Right lobe of liver (tissue), 6 donors: ENCODE measurements around the gene NPAS4. TPM values are rescaled to one million over a fixed set of nuclear protein-coding genes. Genes with fewer than 3 reads are reported as not detected.

ENCODE experiments used
- ATAC-seq, 4 donors: fragments of 200-7000 bp; cut with Tn5 transposase; one replicate each; pipeline ENCODE4 v1.9.1; 2020; ENCODE audit warnings: mild to moderate bottlenecking in 4 of 4, moderate library complexity in 4 of 4
- DNase-seq, 3 donors: peaks; one replicate each; pipeline ENCODE4 v3.0.0-alpha.2; 2020
- H3K27ac ChIP-seq, 3 donors: fragments of 200-600 bp; one replicate each; pipeline ENCODE4 v1.8.0; 2022
- H3K27me3 ChIP-seq, 2 donors: fragments of 200-600 bp; one replicate each; pipeline ENCODE4 v1.8.0; 2022
- H3K36me3 ChIP-seq, 4 donors: fragments of 200-600 bp; sonication (generic) in 1 of 4; one replicate each; pipeline versions ENCODE4 v1.5.1 to v1.8.0; 2017 to 2022; ENCODE audit warnings: control low read depth in 1 of 4
- H3K4me1 ChIP-seq, 4 donors: fragments of 200-600 bp; sonication (generic) in 1 of 4; one replicate each; pipeline versions ENCODE4 v1.5.1 to v1.8.0; 2017 to 2022; ENCODE audit warnings: control low read depth in 1 of 4
- H3K4me3 ChIP-seq, 3 donors: fragments of 200-600 bp; one replicate each; pipeline ENCODE4 v1.8.0; 2022
- H3K9me3 ChIP-seq, 4 donors: fragments of 200-600 bp; sonication (generic) in 1 of 4; one replicate each; pipeline versions ENCODE4 v1.5.1 to v1.8.0; 2017 to 2022; ENCODE audit warnings: control low read depth in 1 of 4
- POLR2A ChIP-seq: fragments of 450-650 bp; IDR thresholded peaks from one replicate; pipeline ENCODE4 v1.6.1; 2017; ENCODE audit warnings: antibody characterized with exemption, mild to moderate bottlenecking
- WGBS: methylation state at CpG from one replicate; pipeline ENCODE4 v1.1.6; 2018; ENCODE audit warnings: low coverage, low lambda C conversion rate; ENCODE audit not compliant: insufficient coverage; ENCODE audit errors: missing lambda C conversion rate; 5-methylcytosine and 5-hydroxymethylcytosine counted together
- intact Hi-C, 2 donors: fragments of 100-400 bp; cut with DNase I; formaldehyde crosslinking; loops; one replicate each; pipeline versions ENCODE4 v1.11.2 to v1.14.1; 2022
- total RNA-seq, 6 experiments: library from RNA; depleted of rRNA in 2 of 6; stranded (reverse); fragments of >200 nt in 2 of 6; fragmentation: NEBNext Ultra II Directional in 3 of 6; extraction: Animal tissue kit (Norgen Biotek cat#: 25700) in 3 of 6; gene quantifications; one replicate each; pipeline versions ENCODE4 v1.1.0 to v1.2.4, GENCODE V29; 2016 to 2023
- TF ChIP-seq, protein P1 (sequence below), 4 donors: fragments of 200-600 bp in 3 of 4; fragments of 450-650 bp in 1 of 4; IDR thresholded peaks; one replicate each; pipeline versions ENCODE4 v1.5.1 to v1.8.0; 2016 to 2022; ENCODE audit warnings: antibody characterized with exemption in 4 of 4, mild to moderate bottlenecking in 2 of 4
- donor health status: DM: no; HTN: yes; CAD: no.
- donor health status: DM: no; HTN: no; CAD: no.
- donor health status: DM: no; HTN: no; CAD: no.
- donor health status: DM: no; HTN: yes; CAD: no.
- donor health status: DM: no; HTN: yes; CAD: no.

NPAS4 gene
- total RNA-seq, 6 experiments from 2014 or later = not detected

DNA sequence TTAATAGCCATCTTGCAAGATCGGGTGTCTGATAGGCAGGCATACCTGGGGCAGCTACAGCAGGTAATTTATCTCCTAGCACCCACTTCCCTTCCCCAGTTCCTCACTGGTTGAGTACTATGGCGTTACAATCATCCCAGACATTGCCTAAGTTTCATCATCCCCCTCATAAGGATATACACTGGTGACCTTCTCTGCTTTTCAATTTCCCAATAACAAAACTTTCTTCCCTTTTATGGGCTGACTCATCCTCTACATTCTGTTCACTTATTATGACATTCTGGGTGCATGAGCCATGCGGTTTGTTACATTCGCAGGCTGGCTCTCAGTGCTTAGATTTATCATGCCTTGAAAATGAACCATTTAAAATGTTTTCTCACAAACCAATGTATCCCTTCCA, 22.8 kb downstream of the NPAS4 start:
- no peak for ATAC-seq
- 38% methylated on average over 3 of the region's 4 CpGs for WGBS
- intact Hi-C loops = no loop called here

GRCh38 chr11:66447012-66447411, 26.2 kb downstream of the NPAS4 start:
- intact Hi-C loops = no loop called here
- DNase-seq (no peak), ATAC-seq (no peak)

More for the DNA sequence above, 22.8 kb downstream of the NPAS4 start:
- H3K9me3 ChIP-seq = no peaks in the 10 kb centered on the region
- H3K36me3 ChIP-seq = no peaks in the 10 kb centered on the region
- no peaks in the 10 kb centered on the region for H3K27me3 ChIP-seq
- H3K27ac ChIP-seq = no peak overlapping the region
- no peak for DNase-seq
- TF ChIP-seq, protein P1, sequence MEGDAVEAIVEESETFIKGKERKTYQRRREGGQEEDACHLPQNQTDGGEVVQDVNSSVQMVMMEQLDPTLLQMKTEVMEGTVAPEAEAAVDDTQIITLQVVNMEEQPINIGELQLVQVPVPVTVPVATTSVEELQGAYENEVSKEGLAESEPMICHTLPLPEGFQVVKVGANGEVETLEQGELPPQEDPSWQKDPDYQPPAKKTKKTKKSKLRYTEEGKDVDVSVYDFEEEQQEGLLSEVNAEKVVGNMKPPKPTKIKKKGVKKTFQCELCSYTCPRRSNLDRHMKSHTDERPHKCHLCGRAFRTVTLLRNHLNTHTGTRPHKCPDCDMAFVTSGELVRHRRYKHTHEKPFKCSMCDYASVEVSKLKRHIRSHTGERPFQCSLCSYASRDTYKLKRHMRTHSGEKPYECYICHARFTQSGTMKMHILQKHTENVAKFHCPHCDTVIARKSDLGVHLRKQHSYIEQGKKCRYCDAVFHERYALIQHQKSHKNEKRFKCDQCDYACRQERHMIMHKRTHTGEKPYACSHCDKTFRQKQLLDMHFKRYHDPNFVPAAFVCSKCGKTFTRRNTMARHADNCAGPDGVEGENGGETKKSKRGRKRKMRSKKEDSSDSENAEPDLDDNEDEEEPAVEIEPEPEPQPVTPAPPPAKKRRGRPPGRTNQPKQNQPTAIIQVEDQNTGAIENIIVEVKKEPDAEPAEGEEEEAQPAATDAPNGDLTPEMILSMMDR (IDR thresholded peaks at IDR 0.05) = no peak
- no peak for TF ChIP-seq POLR2A
- H3K4me3 ChIP-seq = no peak overlapping the region
- no peaks in the 10 kb centered on the region for H3K4me1 ChIP-seq

DNA sequence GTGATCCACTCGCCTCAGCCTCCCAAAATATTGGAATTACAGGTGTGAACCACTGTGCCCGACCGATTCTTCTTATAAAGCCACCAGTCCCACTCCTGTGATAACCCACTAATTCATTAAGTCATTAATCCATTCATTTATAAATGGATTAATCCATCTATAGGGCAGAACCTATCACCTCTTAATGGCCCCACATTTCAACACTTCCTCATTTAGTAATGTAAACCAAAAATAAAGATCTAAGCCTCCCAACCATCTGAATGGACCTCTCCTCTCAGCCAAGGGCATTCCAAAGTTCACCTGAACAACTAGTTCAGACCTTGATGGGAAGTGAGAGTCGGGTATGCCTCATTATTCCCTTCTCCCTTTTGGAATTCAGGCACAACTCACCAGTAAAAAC, 27.7 kb downstream of the NPAS4 start:
- WGBS = 51% methylated on average over 4 of the region's 4 CpGs
- TF ChIP-seq, protein P1 (IDR thresholded peaks at IDR 0.05) = no peak
- no peak for TF ChIP-seq POLR2A
- no peaks in the 10 kb centered on the region for H3K9me3 ChIP-seq
- no peaks in the 10 kb centered on the region for H3K36me3 ChIP-seq
- DNase-seq = no peak
- H3K27me3 ChIP-seq = no peaks in the 10 kb centered on the region
- no peaks in the 10 kb centered on the region for H3K4me1 ChIP-seq
- H3K27ac ChIP-seq = no peak overlapping the region
- no peak for ATAC-seq
- no peak overlapping the region for H3K4me3 ChIP-seq
- intact Hi-C loops = no loop called here

More at GRCh38 chr11:66447012-66447411, 26.2 kb downstream of the NPAS4 start:
- H3K9me3 ChIP-seq = no peaks in the 10 kb centered on the region
- no peaks in the 10 kb centered on the region for H3K4me1 ChIP-seq
- no peak overlapping the region for H3K27ac ChIP-seq
- no peaks in the 10 kb centered on the region for H3K36me3 ChIP-seq
- no peaks in the 10 kb centered on the region for H3K27me3 ChIP-seq
- H3K4me3 ChIP-seq = no peak overlapping the region
- TF ChIP-seq POLR2A = no peak
- TF ChIP-seq, protein P1 (IDR thresholded peaks at IDR 0.05) = no peak

GRCh38 chr11:66450560-66450959, 29.7 kb downstream of the NPAS4 start:
- no peak for ATAC-seq
- H3K4me3 ChIP-seq = no peak overlapping the region
- H3K9me3 ChIP-seq = no peaks in the 10 kb centered on the region
- WGBS = 34% methylated on average over 4 of the region's 4 CpGs
- intact Hi-C loops = no loop called here
- H3K4me1 ChIP-seq = no peaks in the 10 kb centered on the region
- no peaks in the 10 kb centered on the region for H3K27me3 ChIP-seq
- H3K36me3 ChIP-seq = no peaks in the 10 kb centered on the region
- DNase-seq = no peak
- H3K27ac ChIP-seq = no peak overlapping the region
- TF ChIP-seq, protein P1 (IDR thresholded peaks at IDR 0.05) = no peak
- no peak for TF ChIP-seq POLR2A

DNA sequence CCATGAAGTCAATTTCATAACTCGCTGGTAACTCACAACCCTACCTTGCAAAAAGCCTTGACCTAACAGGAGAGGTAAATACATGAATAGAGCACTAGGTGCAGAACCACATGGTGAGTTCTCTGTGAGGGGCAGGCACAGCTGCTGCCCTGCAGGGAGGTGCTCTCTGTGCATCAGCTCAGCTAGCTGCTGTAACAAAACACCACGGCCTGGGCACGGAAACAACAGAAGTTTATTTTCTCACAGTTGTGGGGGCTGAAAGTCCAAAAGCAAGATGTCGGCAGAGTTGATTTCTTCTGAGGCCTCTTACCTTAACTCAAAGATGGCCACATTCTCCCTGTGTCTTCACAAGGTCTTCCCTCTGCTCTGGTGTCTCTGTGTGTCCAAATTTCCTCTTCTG, 30.8 kb downstream of the NPAS4 start:
- H3K9me3 ChIP-seq = no peaks in the 10 kb centered on the region
- intact Hi-C loops = no loop called here
- WGBS = 49% methylated on average over 3 of the region's 4 CpGs
- no peaks in the 10 kb centered on the region for H3K36me3 ChIP-seq
- H3K27me3 ChIP-seq = no peaks in the 10 kb centered on the region
- no peaks in the 10 kb centered on the region for H3K4me1 ChIP-seq
- H3K27ac ChIP-seq = no peak overlapping the region
- DNase-seq = no peak
- ATAC-seq = no peak
- TF ChIP-seq POLR2A = no peak
- TF ChIP-seq, protein P1 (IDR thresholded peaks at IDR 0.05) = no peak
- H3K4me3 ChIP-seq = no peak overlapping the region
